GM18502 (cell line): ENCODE measurements around the gene IFT122.

Source experiments
- ATAC-seq: cut with Tn5 transposase; IDR thresholded peaks from one replicate; pipeline ENCODE4 v1.9.1; 2021; ENCODE audit warnings: mild to moderate bottlenecking; ENCODE audit not compliant: unreplicated experiment, poor library complexity

The IFT122 gene

GRCh38 chr3:129433565-129433964 lies 6.5 kb upstream of the IFT122 start:
- ATAC-seq: no peak

- no peak for ATAC-seq
Observed at GRCh38 chr3:129434140-129434539, 5.9 kb upstream of the IFT122 start.

GRCh38 chr3:129435367-129435766 lies 4.7 kb upstream of the IFT122 start:
- ATAC-seq: no peak

GRCh38 chr3:129439226-129439816 lies 703 bp upstream of the IFT122 start:
- ATAC-seq: peak; percentile 21

- no peak for ATAC-seq
Observed at GRCh38 chr3:129440618-129441190, 680 bp downstream of the IFT122 start.

GRCh38 chr3:129441215-129441614 lies 1.2 kb downstream of the IFT122 start:
- no peak for ATAC-seq

GRCh38 chr3:129441782-129442181 lies 1.8 kb downstream of the IFT122 start:
- no peak for ATAC-seq

GRCh38 chr3:129442486-129442885 lies 2.5 kb downstream of the IFT122 start:
- ATAC-seq: no peak

GRCh38 chr3:129442947-129443346 lies 2.9 kb downstream of the IFT122 start:
- no peak for ATAC-seq

GRCh38 chr3:129445471-129445870 lies 5.4 kb downstream of the IFT122 start:
- no peak for ATAC-seq

GRCh38 chr3:129446926-129447325 lies 6.9 kb downstream of the IFT122 start:
- ATAC-seq: no peak

GRCh38 chr3:129448186-129448895 lies 8.3 kb downstream of the IFT122 start:
- ATAC-seq: no peak

- ATAC-seq: no peak
Observed at GRCh38 chr3:129449279-129450115, 9.5 kb downstream of the IFT122 start.

- ATAC-seq: no peak
Observed at GRCh38 chr3:129453732-129454131, 13.7 kb downstream of the IFT122 start.

GRCh38 chr3:129460155-129460554 lies 20.1 kb downstream of the IFT122 start:
- ATAC-seq: no peak

- no peak for ATAC-seq
Observed at GRCh38 chr3:129460572-129460971, 20.5 kb downstream of the IFT122 start.

- no peak for ATAC-seq
Observed at GRCh38 chr3:129461022-129461421, 21.0 kb downstream of the IFT122 start.

GRCh38 chr3:129461461-129462146 lies 21.6 kb downstream of the IFT122 start:
- no peak for ATAC-seq

- ATAC-seq: no peak
Observed at GRCh38 chr3:129462361-129462968, 22.4 kb downstream of the IFT122 start.

GRCh38 chr3:129463094-129463493 lies 23.1 kb downstream of the IFT122 start:
- no peak for ATAC-seq
